Ishikawa (cell line): ENCODE results near the gene PACSIN1.

Experiments
- CEBPB ChIP-seq: IDR thresholded peaks from 2 replicates; pipeline ENCODE4 v1.6.1; 2012
- CREB1 ChIP-seq: IDR thresholded peaks from 2 replicates; pipeline ENCODE4 v1.6.1; 2012; ENCODE audit warnings: low read depth
- EGR1 ChIP-seq: IDR thresholded peaks from 2 replicates; pipeline ENCODE4 v1.6.1; 2012
- EP300 ChIP-seq: IDR thresholded peaks from 2 replicates; pipeline ENCODE4 v1.6.1; 2012; ENCODE audit warnings: borderline replicate concordance
- FOXM1 ChIP-seq: IDR thresholded peaks from 2 replicates; pipeline ENCODE4 v1.6.1; 2012; ENCODE audit warnings: low read depth, borderline replicate concordance
- MAX ChIP-seq: IDR thresholded peaks from 2 replicates; pipeline ENCODE4 v1.6.1; 2012
- NFIC ChIP-seq: IDR thresholded peaks from 2 replicates; pipeline ENCODE4 v1.6.1; 2012
- RAD21 ChIP-seq: IDR thresholded peaks from 2 replicates; pipeline ENCODE4 v1.6.1; 2012; ENCODE audit warnings: low read depth
- REST ChIP-seq: IDR thresholded peaks from 2 replicates; pipeline ENCODE4 v1.6.1; 2012; ENCODE audit warnings: low read depth, mild to moderate bottlenecking
- TAF1 ChIP-seq: IDR thresholded peaks from 2 replicates; pipeline ENCODE4 v1.6.1; 2012; ENCODE audit warnings: low read depth, mild to moderate bottlenecking
- TCF12 ChIP-seq: IDR thresholded peaks from 2 replicates; pipeline ENCODE4 v1.6.1; 2012; ENCODE audit warnings: low read depth
- TEAD4 ChIP-seq: IDR thresholded peaks from 2 replicates; pipeline ENCODE4 v1.6.1; 2012
- USF1 ChIP-seq: IDR thresholded peaks from 2 replicates; pipeline ENCODE4 v1.6.1; 2012
- YY1 ChIP-seq: IDR thresholded peaks from 2 replicates; pipeline ENCODE4 v1.6.1; 2012; ENCODE audit warnings: low read depth
- ZBTB7A ChIP-seq: IDR thresholded peaks from 2 replicates; pipeline ENCODE4 v1.6.1; 2012; ENCODE audit warnings: low read depth

Gene PACSIN1

GRCh38 chr6:34466242-34467185 lies 638 bp downstream of the PACSIN1 start:
- peak; percentile 38; the same call in 1 of the 2 replicates for TF ChIP-seq ZBTB7A
- TF ChIP-seq MAX, result no peak
- TF ChIP-seq FOXM1, result no peak
- no peak for TF ChIP-seq NFIC
- TF ChIP-seq CREB1, result no peak

- TF ChIP-seq TEAD4 (no peak), ZBTB7A (no peak), EP300 (no peak)
Observed at GRCh38 chr6:34468378-34468892, 2.6 kb downstream of the PACSIN1 start.

GRCh38 chr6:34469499-34469898 lies 3.6 kb downstream of the PACSIN1 start:
- no peak for TF ChIP-seq ZBTB7A
- no peak for TF ChIP-seq MAX
- no peak for TF ChIP-seq USF1
- no peak for TF ChIP-seq NFIC
- no peak for TF ChIP-seq YY1
- no peak for TF ChIP-seq TCF12
- TF ChIP-seq CEBPB, result no peak

GRCh38 chr6:34472425-34472824 lies 6.5 kb downstream of the PACSIN1 start:
- TF ChIP-seq TAF1, result no peak
- TF ChIP-seq YY1, result no peak
- TF ChIP-seq TEAD4, result no peak
- no peak for TF ChIP-seq TCF12
- TF ChIP-seq USF1, result no peak

- no peak for TF ChIP-seq FOXM1
- TF ChIP-seq TAF1, result no peak
- no peak for TF ChIP-seq CREB1
- no peak for TF ChIP-seq NFIC
- no peak for TF ChIP-seq USF1
- no peak for TF ChIP-seq ZBTB7A
- TF ChIP-seq RAD21, result no peak
- no peak for TF ChIP-seq MAX
- no peak for TF ChIP-seq EGR1
Observed at GRCh38 chr6:34473967-34474366, 8.1 kb downstream of the PACSIN1 start.

- no peak for TF ChIP-seq NFIC
- no peak for TF ChIP-seq YY1
- TF ChIP-seq TAF1, result no peak
- no peak for TF ChIP-seq FOXM1
- TF ChIP-seq REST, result no peak
- TF ChIP-seq MAX, result no peak
- TF ChIP-seq CREB1, result no peak
- no peak for TF ChIP-seq TEAD4
- TF ChIP-seq TCF12, result no peak
- no peak for TF ChIP-seq ZBTB7A
- no peak for TF ChIP-seq CEBPB
- TF ChIP-seq RAD21, result no peak
- no peak for TF ChIP-seq EGR1
- no peak for TF ChIP-seq USF1
- no peak for TF ChIP-seq EP300
Observed at GRCh38 chr6:34474754-34475153, 8.9 kb downstream of the PACSIN1 start.
